ENCODE data around the gene DDAH2.

- TF ChIP-seq POLR2A (IDR thresholded peaks at IDR 0.05) (no peak), CTCF (IDR thresholded peaks at IDR 0.05 in 4 of 5, conservative IDR thresholded peaks at IDR 0.05 in 1 of 5) (peak; percentile 60 to 80 (median 76))
Observed at GRCh38 chr6:31680226-31681134, 48.6 kb downstream of the DDAH2 start, which contains the start of gene LY6G5C.
